ENCODE data around the gene PIK3CB.
"Not testable (repeated sequence)": the region's sequence is repeated elsewhere in the genome, so short reads cannot be mapped to it uniquely, and the experiment has no call there.

PIK3CB gene

DNA sequence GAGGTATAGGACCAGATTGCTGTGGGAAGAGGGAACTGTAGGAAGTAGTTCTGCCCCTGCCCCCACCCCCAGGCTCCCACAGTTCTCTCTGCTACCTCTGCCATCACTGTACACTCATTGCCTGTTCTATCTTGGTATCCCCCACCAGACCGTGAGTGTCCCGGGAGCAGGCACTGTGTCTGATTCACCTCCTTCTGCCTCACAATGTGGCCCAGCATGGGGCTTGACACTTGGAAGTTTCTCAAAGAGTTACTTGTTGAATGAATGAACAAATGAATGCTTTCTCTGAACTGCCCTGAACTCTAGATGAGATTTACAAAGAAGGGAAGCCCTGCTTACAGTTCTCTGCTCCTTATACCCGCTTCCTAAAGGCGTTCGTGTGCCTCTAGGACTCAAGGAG, 27.1 kb upstream of the PIK3CB start:
- TF ChIP-seq ZFX (IDR thresholded peaks at IDR 0.05), result no peak
- TF ChIP-seq, protein P1, sequence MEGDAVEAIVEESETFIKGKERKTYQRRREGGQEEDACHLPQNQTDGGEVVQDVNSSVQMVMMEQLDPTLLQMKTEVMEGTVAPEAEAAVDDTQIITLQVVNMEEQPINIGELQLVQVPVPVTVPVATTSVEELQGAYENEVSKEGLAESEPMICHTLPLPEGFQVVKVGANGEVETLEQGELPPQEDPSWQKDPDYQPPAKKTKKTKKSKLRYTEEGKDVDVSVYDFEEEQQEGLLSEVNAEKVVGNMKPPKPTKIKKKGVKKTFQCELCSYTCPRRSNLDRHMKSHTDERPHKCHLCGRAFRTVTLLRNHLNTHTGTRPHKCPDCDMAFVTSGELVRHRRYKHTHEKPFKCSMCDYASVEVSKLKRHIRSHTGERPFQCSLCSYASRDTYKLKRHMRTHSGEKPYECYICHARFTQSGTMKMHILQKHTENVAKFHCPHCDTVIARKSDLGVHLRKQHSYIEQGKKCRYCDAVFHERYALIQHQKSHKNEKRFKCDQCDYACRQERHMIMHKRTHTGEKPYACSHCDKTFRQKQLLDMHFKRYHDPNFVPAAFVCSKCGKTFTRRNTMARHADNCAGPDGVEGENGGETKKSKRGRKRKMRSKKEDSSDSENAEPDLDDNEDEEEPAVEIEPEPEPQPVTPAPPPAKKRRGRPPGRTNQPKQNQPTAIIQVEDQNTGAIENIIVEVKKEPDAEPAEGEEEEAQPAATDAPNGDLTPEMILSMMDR (conservative IDR thresholded peaks at IDR 0.05), result no peak
- no peak overlapping the region for H3K27ac ChIP-seq

DNA sequence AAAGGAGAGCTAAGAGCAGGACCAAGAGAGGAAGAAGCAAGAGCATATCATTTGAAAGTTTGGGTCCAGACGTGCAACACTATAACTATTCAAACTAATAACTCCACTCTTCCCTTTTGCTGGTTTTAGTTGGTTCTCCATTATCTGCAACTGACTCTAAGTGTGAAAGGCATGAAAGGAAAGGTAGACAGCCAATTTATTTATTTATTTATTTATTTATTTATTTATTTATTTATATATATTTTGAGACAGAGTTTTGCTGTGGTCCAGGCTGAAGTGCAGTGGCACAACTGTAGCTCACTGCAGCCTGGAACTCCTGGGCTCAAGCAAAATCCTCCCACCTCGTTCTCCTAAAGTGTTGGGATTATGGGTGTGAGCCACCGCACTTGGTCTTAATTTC, 22.1 kb upstream of the PIK3CB start:
- H3K27ac ChIP-seq, result no peak overlapping the region
- no peak for TF ChIP-seq ZFX (IDR thresholded peaks at IDR 0.05)
- TF ChIP-seq, protein P1 (conservative IDR thresholded peaks at IDR 0.05), result no peak

DNA sequence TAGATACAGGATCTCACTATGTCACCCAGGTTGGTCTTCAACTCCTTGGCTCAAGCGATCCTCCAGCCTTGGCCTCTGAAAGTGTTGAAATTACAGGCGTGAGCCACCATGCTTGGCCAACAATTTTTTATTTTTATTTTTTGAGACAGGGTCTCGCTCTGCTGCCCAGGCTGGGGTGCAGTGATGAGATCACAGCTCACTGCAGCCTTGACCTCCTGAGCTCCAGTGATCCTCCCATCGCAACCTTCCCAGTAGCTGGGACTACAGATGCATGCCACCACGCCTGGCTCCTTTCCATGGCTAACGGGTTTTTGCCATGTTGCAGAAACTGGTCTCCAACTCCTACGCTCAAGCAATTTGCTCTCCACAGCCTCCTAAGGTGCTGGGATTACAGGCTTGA, 20.2 kb upstream of the PIK3CB start:
- H3K27ac ChIP-seq, result no peak overlapping the region
- no peak for TF ChIP-seq ZFX (IDR thresholded peaks at IDR 0.05)
- TF ChIP-seq, protein P1 (conservative IDR thresholded peaks at IDR 0.05), result no peak

DNA sequence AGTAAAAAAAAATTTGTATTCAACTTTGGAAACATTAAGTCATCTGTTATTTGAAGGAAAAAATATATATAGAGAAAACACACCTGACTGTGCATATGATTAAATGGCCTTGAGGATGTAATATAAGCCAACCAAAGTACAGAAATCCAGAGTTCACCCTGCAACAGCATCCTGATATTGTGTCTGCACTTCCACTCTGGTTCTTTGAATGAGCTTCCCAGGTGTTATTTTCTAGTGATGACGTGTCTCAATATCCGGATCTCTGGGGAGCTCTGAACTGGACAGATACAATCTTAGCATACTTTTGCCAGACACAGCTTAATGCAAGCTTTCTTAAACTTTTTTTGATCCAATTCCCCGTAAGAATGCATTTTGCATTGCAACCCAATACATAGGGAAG, 19.5 kb upstream of the PIK3CB start:
- TF ChIP-seq, protein P1 (conservative IDR thresholded peaks at IDR 0.05), result no peak
- no peak for TF ChIP-seq ZFX (IDR thresholded peaks at IDR 0.05)
- no peak overlapping the region for H3K27ac ChIP-seq

DNA sequence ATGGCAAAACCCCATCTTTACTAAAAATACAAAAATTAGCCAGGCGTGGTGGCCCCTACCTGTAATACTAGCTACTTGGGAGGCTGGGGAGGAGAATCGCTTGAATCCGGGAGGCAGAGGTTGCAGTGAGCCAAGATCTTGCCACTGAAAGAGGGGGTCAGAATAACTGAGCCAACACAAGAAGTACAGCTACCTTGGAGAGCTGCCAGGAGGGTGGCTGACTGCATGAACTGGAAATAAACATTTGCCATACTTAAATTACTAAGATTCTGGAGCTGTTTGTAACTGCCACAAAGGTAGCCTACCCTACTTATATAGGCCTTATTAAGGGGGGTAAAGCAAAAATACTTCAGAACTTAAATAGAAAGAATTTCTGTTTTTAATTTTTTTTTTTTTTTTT, 15.4 kb upstream of the PIK3CB start:
- no peak for TF ChIP-seq ZFX (IDR thresholded peaks at IDR 0.05)
- TF ChIP-seq, protein P1 (conservative IDR thresholded peaks at IDR 0.05), result no peak
- H3K27ac ChIP-seq, result no peak overlapping the region

DNA sequence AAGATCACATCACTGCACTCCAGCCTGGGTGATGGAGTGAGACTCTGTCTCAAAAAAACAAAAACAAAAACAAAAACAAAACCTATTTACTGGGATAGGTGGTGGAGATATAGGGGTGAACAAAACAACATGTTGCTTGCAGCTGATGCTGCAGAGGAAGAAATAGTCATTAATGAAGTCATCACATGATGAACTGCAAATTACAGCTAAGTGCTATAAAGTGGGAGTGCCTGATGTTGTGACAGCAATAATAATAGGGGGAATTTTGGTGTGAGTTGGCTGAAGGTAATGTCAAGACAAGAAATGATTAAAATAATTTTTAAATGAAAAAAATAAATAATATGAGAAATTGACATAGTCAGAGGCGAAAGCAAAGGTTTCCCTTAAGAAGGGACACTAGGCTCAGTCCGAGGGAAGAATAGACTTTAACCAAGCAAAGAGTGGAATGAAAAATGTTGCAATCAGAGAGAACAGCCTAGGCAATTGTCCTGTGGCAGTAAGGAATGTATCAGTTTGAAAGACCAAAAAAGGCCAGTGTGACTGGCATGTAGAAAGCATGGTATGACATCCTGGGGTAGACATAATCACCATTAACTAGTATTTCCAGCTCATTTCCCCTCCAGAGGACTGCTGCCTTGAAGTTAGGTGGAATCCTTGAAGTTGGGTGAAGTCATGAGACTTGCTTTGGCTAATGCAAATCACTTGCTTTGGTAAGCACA, 14.7 kb upstream of the PIK3CB start:
- TF ChIP-seq ZFX (IDR thresholded peaks at IDR 0.05), result no peak
- TF ChIP-seq, protein P1 (conservative IDR thresholded peaks at IDR 0.05), result no peak
- H3K27ac ChIP-seq, result no peak overlapping the region

DNA sequence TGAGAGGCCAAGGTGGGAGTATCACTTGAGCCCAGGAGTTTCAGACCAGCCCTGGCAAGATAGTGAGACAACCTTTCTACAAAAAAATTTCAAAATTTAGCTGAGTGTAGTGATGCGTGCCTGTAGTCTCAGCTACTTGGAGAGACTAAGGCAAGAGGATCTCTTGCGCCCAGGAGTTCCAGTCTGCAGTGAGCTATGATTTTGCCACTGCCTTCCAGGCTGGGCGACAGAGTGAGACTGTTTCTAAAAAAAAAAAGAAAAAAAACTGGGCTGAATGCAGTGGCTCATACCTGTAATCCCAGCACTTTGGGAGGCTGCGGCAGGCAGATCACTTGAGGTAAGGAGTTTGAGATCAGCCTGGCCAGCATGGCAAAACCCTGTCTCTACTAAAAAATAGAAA, 14.0 kb upstream of the PIK3CB start:
- TF ChIP-seq ZFX (IDR thresholded peaks at IDR 0.05), result no peak
- TF ChIP-seq, protein P1 (conservative IDR thresholded peaks at IDR 0.05), result no peak
- H3K27ac ChIP-seq, result no peak overlapping the region

DNA sequence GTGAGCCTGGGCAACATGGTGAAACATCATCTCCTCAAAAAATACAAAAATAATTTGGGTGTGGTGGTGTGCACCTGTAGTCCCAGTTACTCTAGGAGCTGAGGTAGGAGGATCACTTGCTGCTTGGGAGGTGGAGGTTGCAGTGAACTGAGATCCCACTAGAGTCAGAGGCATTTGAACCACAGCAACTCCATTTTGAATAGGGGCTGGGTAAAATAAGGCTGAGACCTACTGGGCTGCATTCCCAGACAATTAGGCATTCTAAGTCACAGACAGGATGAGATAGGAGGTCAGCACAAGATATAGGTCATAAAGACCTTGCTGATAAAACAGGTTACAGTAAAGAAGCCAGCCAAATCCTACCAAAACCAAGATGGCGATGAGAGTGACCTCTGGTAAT, 12.1 kb upstream of the PIK3CB start:
- H3K27ac ChIP-seq, result not testable (repeated sequence)
